Anterior cingulate cortex (tissue), 58 donors: ENCODE data around the gene KIF25.

Experiments
- DNase-seq, 58 donors: peaks; one replicate each; lab custom pipeline; 2025; lab: John Stamatoyannopoulos, UW

Gene KIF25

GRCh38 chr6:168082860-168083513, 85.5 kb downstream of the KIF25 start:
- DNase-seq = no peak

- no peak for DNase-seq
Observed at GRCh38 chr6:168083514-168083885, 86.0 kb downstream of the KIF25 start.

GRCh38 chr6:168084465-168085160, 87.1 kb downstream of the KIF25 start:
- no peak for DNase-seq

DNA sequence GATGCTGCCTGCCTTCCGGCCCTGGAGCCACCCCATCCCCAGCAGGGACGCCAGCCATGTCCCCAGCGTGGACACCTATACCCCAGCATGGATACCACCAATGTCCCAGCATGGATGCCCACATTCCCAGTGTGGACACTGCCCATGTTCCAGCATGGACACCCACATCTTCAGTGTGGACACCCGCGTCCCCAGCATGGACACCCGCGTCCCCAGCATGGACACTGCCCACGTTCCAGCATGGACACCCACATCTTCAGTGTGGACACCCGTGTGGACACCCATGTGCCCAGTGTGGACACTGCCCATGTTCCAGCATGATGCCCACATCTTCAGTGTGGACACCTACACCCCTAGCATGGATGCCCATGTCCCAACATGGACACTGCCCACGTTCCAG, 88.6 kb downstream of the KIF25 start:
- no peak for DNase-seq

GRCh38 chr6:168086616-168087015, 89.1 kb downstream of the KIF25 start:
- no peak for DNase-seq

GRCh38 chr6:168087436-168088160, 90.1 kb downstream of the KIF25 start:
- DNase-seq = no peak

DNA sequence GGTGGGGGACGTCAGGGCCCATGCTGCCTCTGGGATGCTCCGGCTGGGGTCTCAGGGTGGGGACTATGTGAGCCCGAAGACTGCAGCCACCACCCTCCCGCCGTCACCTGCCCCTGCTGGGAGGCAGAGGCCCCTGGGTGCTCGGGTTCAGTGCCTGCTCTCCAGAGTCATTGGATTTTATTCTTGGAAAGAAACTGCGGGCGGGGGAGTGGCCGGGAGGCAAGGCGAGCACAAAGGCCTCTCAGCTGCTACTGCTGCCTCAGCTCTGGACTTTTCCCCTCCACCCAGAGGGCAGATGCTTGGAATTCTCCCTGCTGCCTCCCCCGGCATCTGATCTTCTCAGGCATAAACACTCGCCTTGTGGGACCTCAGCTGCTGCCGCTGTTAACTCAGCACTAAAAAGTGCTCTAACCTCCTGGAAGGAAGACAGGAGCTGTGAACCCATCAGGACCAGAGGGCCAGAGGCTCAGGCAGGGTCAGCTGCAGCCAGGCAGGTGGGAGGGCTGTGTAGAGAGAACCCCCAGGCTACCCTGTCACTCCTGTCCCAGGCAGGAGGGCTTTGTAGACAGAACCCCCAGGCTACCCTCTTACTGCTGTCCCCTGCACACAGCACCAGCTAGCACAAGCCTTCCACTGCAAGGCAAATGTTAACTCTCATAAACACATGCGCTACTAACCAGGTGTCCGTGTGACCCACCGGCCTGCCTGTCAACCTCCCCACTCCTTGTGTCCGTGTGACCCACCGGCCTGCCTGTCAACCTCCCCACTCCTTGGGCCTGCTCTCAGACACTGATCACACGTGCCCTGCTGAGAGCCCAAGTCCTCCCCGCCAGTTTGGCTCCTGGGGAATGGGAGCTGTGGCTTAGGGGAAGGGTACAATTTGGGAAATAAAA, 90.9 kb downstream of the KIF25 start:
- DNase-seq = peak in 1 of 58 donors; percentile 20

GRCh38 chr6:168089186-168090063, 92.0 kb downstream of the KIF25 start:
- DNase-seq = no peak

GRCh38 chr6:168090064-168090690, 92.7 kb downstream of the KIF25 start:
- DNase-seq = no peak

GRCh38 chr6:168090706-168091105, 93.2 kb downstream of the KIF25 start:
- no peak for DNase-seq

DNA sequence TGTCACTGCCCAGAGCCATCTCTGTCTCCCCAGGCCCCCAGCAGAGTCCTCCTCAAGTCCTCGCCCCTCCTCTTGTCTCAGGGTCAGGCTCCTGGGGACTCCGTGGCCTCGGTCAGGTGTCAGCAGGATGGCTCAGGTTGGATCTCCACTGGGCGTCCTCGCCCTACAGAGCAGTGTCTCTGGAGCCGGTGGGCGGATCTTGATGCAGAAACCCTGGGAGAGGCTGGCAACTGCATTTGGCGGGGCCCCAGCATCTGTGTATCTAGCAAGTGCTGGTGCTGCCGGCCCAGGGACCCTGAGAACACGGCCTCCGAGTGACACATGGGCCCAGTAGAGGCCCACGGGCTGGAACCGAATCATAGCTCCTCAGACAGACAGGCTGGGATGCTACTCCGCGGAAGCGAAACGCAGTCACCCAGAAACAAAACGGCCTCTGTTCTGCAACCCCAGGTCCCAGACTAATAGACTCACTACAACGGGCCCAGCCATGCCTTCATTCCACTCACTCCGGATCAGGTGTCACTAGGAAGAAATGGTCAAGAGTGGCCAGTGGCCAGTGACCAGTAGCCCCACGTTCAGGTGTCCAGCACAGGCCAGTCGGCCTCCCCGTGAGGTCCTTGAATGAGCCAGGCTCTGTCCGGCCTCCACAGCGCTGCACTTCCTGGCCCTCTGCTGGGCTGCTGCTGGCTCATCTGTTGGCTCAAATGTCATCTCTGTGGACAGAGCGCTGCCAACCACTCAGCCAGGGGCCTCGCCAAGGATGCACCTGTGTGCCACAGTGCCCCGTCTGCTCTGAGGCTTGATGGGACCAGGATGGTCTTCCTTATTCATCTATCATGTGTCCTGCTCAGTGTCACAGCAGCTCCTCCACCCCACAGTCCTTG, 94.2 kb downstream of the KIF25 start:
- DNase-seq = no peak

DNA sequence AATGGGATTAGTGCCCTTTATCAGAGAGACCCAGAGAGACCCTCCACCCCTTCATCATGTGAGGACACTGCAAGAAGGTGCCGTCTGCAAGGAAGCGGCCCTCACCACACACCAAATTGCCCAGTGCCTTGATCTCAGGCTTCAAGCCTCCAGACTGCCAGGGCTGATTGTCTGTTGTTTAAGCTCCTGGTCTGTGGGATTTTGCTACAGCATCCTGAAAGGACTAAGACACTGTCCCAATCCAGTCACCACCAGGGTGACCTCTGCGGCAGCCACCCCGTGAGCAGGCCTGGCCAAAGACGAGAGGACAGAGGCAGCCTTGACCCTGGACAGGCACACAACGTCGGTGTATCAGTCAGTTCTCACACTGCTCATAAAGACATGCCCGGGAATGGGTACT, 95.1 kb downstream of the KIF25 start:
- DNase-seq = no peak

GRCh38 chr6:168093071-168093505, 95.6 kb downstream of the KIF25 start:
- DNase-seq = no peak

- DNase-seq = no peak
Observed at GRCh38 chr6:168093634-168094033, 96.2 kb downstream of the KIF25 start.
